Mucosa of stomach (tissue), 1 donor: Measurements from ENCODE around the gene SPANXN2.

Experiments
- H3K27me3 ChIP-seq: one replicate; pipeline ENCODE4 v1.7.0; 2013; ENCODE audit warnings: mild to moderate bottlenecking, low read length; ENCODE audit not compliant: control insufficient read depth, insufficient read depth
- H3K36me3 ChIP-seq: one replicate; pipeline ENCODE4 v1.7.0; 2013; ENCODE audit warnings: low read length; ENCODE audit not compliant: control insufficient read depth, insufficient read depth
- H3K4me1 ChIP-seq: one replicate; pipeline ENCODE4 v1.7.0; 2013; ENCODE audit warnings: mild to moderate bottlenecking, low read length; ENCODE audit not compliant: control insufficient read depth, insufficient read depth
- H3K4me3 ChIP-seq: one replicate; pipeline ENCODE4 v1.7.0; 2013; ENCODE audit warnings: low read length
- H3K9ac ChIP-seq: one replicate; pipeline ENCODE4 v1.7.0; 2013; ENCODE audit warnings: mild to moderate bottlenecking, low read length, moderate library complexity
- H3K9me3 ChIP-seq: one replicate; pipeline ENCODE4 v1.7.0; 2013; ENCODE audit warnings: mild to moderate bottlenecking, low read length, moderate library complexity; ENCODE audit not compliant: control insufficient read depth
- donor health status: Pancreatic carcinoma.

SPANXN2 gene

GRCh38 chrX:143664302-143664701 is 56.2 kb downstream of the SPANXN2 start:
- no peaks in the 10 kb centered on the region for H3K27me3 ChIP-seq
- H3K9me3 ChIP-seq, result no peaks in the 10 kb centered on the region
- H3K4me1 ChIP-seq, result no peaks in the 10 kb centered on the region
- H3K9ac ChIP-seq, result no peak overlapping the region
- no peaks in the 10 kb centered on the region for H3K36me3 ChIP-seq
- no peak overlapping the region for H3K4me3 ChIP-seq

GRCh38 chrX:143663755-143664154 is 56.8 kb downstream of the SPANXN2 start:
- Histone ChIP-seq H3K9ac (no peak overlapping the region), H3K9me3 (no peaks in the 10 kb centered on the region), H3K4me1 (no peaks in the 10 kb centered on the region), H3K36me3 (no peaks in the 10 kb centered on the region), H3K4me3 (no peak overlapping the region), H3K27me3 (no peaks in the 10 kb centered on the region)
